GM18909 (cell line): Measurements from ENCODE around the gene NEDD4L.

Experiments used
- ATAC-seq: cut with Tn5 transposase; IDR thresholded peaks from one replicate; pipeline ENCODE4 v1.9.1; 2021; ENCODE audit warnings: mild to moderate bottlenecking; ENCODE audit not compliant: unreplicated experiment, poor library complexity

The NEDD4L gene

DNA sequence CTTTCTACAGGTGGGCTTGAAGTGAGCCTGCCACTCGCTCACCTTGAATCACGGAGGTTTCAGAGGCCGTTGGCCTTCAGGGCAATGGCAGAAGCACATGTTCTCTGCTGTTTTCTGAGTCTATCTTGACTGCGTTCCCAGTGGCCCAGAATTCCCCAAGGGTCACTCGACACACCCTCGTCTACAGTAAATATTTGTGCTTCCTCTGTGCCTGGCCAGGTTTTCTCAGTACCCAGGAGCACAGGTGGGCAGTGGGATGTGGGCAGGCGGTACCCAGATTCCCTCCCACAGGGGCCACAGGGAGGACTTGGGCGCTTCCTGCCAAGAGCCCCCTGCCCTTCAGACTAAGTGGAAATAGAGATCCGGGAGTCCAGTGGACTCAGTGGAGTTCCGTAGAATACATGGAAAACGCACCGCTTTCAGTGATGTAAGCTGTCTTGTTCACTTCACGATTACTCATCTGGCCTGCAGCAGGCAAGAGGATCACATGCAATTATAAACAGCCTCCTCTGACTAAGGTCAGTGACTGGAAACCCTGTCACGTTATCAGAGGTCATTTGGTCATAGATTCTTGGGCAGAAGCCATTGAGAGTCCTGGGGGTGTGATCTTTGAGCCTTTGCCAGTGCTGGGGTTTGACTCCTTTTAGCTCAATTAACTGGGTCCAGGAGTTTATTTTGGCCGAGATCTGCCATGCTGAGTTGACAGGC lies 179.8 kb downstream of the NEDD4L start:
- no peak for ATAC-seq

DNA sequence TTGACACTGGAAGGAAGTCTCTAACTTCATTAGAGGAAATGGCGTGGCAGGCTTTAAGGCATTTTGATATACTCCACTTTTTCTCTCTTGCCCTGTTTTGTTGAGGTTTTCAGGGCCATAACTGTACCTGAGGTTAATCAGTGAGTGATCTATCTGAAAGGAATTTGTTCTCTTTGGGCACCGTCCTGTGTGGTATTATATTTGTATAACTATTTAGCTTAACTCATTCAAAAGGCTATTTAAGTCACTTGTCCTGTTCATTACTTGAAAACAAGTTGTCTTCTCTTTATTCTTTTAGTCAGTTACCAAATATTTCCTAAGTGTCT lies 180.4 kb downstream of the NEDD4L start:
- ATAC-seq: no peak

DNA sequence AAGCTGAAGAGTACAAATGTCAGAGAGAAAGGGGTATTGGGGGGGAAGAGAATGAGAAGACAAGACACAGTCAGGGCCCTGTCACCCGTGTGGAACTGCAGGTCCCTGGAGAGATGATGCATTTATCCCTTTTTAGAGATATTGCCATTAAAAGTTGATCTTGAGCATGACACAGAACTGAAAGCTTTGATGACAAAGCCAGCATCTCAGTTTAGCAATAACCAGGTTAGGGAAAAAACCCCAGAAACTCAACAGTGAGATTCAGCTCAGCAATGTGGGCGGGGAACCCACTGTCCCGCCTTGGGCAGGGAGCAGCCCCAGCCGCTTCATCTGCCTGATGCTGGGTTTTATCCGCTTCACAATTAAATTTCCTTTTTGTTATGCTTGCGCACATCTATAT lies 181.1 kb downstream of the NEDD4L start:
- ATAC-seq: peak; percentile 92

DNA sequence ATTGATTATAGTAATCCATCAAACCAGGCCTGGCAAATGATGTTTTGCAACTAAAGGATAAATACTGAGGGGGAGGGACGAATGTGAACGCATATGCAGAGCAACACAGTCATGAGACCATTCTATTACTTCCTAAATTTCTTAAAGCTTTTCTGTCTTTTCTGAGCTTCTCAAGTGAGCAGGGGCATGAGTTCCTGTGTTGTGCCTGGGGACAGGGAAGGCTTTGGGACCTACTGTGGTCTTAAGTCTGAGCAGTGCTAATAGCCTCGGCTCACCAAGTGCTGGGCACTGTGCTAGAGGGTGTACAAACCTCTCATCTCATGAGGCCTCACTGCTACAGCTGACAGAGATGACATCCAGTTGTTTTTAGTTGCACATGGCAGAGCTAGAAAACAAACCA lies 182.4 kb downstream of the NEDD4L start:
- ATAC-seq: no peak

DNA sequence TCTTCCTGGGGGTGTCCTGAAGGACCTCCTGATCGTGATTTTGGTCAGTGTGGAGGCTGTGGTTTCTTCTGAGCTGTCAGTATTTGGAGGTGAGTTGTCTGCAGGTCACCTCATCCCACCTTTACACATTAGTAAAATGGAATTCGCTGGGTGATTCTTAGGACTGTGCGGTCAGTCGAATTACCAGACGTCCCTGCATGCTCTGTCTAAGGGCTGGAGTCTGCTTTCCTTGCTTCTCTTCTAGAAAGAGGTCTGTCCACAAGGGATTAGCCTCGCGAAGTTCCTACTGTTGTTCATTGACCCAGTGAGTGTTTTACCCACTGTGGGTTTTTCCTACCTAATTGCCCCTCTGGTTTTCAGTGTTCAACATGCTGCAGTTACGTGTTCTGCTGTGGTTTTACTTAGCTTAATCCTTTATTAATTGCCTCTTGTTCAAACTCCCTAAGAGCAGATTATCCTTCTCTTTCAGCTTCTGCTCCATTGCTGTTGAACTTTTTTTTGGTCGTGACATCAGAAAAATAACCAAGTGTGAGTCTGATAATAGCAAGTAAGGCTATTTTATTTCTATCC lies 183.4 kb downstream of the NEDD4L start:
- no peak for ATAC-seq

DNA sequence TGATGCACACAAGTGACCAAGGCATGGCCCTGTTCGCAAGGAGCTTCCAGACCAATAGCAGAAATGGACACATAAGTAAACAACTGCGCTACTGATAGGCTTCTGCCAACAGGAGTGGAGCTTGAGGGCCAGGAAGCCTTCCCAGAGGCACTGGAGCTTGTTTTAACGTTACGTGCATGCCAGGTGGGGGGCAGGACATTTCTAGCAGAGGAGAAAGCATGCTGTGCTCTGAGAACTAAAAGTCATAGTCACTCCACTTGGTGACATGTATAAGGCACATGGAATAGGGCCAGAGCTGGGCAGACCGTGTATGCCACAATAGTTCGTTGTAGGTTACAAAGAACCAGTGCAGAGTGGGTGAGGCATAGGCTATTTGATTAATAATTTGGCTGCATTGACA lies 184.2 kb downstream of the NEDD4L start:
- no peak for ATAC-seq

DNA sequence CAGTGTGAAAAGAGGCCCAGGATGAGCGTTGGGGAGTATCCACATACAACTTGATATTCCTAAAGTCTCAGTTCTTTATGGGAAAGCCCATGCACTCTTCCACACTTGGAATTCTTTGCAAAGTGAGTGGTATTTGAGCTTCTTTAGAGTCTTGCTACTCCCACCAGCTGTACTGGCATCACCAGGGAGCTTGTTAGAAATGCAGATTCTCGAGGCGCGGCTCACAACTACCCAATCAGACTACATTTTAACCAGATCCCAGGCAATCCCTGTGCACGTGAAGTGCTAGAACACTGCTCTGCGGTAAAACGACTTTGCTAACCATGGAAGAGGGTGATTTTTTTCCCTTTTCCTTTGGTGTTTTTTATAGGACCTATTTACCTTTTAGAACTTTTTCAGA lies 184.7 kb downstream of the NEDD4L start:
- no peak for ATAC-seq

DNA sequence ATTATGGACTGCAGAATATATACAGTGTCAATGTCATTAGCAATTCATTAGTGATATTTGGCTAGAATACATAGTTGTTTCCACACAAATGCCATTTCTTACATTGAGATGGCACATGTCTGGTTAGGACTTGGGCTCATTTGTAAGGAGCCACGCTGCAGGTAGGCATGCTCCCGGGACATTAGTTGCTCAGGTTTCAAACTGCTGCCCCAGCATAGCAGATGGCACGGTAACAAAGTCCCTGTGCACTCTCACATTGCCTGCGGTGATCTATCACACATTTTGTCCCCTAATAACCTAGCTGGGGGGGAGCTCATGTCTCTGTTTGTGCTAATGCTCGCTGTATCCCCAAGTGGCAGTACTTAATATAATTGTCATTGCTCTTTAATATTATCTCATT lies 185.1 kb downstream of the NEDD4L start:
- no peak for ATAC-seq

DNA sequence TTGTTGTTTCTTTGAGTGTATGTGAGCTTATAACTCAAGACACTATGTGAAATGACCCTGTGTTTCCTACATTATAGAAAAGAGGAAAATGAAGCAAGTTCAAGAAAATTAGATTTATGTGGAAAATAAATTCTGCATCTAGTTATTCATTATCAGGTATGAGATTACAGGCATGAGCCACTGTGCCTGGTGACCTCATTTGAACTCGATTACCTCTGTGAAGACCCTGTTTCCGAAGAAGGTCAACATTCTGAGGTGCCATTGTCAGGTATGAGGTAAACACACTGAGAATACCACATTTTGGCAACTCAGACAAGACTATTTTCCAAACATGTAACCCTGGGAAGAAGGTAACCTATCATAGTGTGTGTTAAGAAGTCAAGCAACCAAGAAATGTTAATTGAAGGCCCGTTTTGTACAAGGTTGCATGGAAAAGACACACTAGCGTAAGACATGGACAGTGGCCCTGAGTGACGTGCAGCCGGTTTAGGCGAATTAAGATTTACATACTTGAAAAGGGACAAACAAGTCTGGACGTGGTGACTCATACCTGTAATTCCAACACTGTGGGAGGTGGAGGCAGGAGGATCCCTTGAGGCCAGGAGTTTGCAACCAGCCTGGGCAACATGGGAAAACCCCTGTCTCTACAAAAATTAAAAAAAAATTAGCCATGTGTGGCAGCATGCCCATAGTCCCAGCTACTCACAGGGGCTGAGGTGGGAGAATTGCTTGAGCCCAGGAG lies 186.6 kb downstream of the NEDD4L start:
- peak; percentile 55 for ATAC-seq

DNA sequence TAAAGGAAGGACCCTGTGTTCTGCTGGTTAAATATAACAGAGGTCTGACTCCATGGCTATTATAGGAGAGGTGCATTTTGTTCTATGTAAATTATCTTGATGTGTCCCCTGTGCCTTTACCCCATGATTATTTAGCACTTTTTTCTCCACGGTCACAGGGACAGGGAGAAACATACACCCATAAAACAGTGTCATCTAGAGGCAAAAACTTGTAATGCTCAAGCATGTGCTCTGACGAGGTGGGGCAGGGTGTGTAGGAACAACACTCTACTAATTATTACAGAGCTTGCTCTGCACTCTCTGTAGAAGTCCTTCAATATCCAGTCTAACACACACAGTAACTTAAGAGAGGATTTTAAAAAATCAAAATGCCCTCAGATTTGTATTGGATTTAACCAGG lies 187.9 kb downstream of the NEDD4L start:
- no peak for ATAC-seq

DNA sequence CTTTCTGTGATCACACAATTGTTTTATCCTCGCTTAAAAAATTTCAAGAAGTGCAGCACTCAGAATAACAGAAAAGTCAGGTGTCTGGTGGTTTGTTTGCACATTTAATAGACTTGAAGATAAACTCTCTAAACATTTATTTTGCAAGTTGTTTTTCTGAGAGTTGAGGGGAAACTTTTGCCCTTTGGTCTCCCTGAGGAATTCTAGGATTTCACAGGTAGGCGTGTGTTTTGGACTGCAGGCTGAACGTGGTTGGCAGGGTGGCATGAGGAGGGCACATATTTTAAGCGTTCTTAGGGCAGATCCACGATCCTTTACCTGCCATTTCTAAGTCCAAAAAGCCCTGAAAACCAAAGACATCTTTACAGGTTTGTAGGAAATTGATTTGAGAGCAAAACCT lies 188.6 kb downstream of the NEDD4L start:
- no peak for ATAC-seq

DNA sequence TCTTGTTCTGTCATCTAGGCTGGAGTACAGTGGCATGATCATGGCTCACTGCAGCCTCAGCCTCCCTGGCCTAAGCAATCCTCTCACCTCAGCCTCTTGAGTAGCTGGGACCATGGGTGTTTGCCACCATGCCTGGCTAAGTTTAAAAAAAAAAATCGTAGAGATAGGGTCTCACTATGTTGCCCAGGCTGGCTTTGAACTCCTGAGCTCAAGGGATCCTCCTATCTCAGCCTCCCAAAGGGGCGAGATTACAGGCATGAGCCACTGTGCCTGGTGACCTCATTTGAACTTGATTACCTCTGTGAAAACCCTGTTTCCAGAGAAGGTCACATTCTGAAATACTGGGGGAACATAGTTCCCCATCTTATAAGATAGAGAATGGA lies 190.3 kb downstream of the NEDD4L start:
- ATAC-seq: no peak

DNA sequence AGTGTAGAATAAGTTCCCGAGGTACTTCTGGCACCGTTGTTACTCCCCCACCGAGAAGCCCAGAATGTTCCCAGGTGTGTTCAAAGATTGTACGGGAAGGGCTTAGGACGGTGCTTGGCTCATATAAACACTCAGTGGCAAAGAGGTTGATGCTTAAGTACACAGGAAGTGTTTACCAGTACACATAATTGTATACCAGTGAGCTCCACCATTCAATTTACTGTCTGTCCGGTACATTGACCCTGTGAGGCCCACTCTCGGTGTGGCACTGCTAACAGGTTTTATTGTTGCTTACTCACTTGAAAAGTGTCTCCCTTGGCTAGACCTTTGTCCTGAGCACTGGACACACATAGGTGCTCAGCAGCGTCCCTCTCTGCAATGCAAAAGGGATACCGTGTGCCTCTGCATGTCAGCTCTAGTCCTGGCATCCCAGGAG lies 191.0 kb downstream of the NEDD4L start:
- no peak for ATAC-seq

DNA sequence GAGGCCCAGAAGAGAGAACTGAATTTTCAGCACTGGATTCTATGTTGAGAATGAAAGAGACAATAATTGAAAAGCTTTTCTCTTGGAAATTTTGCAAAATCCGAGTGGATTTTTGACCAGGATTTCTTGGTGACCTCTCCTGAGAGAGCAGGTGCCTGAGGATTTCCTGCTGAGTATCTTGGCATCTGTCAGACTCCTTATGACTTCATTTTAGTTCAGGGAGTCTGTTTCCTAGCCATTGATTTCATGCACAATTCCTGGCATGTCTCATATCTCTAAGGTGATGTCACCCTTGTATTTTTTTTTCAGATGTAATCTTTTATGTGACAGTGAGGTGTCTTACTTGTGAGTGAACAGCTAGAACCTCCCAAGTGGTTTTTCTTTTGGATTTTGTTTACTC lies 195.9 kb downstream of the NEDD4L start:
- ATAC-seq: no peak

DNA sequence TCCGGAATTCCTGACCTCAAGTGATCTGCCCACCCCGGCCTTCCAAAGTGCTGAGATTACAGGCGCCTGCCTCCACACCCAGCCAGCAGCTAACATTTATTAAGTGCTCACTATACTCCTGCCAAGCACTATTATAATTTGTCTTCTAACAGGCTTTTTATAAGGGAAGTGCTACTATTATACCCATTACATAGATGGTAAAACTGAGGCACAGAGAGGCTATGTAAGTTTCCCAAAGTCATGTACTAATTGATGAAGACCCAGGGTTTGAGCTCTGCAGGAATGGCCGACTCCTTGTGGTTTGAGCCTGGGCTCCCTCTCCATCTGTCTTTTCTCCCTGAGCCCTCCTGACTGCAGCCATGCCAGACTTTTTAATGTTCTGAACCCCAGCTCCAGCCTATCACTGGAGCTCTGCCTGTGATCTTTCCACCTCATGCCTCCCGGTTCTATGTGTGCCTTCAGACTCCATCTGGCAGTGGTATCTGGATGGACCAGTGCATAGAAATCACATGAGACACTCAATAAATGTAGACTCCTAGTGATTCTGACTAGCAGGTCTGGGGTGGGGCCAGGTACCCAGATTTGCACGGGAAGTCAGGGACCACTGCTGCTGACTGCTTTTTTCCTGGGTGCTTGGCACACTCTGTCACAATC lies 197.1 kb downstream of the NEDD4L start:
- ATAC-seq: no peak

DNA sequence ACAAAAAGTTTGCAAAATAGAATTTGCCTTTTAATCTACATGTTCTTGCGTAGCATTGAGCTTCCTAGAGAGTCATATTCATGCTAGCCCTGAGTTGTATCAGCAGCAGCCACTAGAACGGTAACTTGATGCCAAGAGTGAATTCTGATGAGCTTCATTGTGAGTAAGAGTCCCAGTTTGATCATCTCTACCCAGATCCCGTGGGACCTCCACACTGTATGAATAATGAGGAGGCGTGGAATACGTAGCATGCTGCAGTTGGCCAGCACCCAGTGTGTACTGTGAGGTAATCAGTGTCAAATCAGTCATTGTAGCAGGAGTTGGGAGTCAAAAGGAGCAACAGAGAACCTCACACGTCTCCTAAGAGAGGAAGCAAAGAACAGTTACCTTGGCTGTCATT lies 197.9 kb downstream of the NEDD4L start:
- ATAC-seq: no peak

DNA sequence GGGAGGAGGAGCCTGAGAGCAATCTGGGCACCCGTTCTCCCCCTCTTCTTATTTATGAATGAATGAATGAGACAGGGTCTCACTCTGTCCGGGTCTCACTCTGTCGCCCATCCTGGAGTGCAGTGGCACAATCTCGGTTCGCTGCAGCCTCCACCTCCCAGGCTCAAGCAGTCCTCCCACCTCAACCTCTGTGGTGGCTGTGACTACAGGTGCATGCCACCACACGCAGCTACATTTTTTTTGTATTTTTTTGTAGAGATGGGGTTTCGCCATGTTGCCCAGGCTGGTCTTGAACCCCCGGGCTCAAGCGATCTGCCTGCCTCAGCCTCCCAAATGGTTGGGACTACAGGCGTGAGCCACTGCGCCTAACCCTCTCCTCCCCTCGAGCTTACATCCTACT lies 198.4 kb downstream of the NEDD4L start:
- no peak for ATAC-seq

DNA sequence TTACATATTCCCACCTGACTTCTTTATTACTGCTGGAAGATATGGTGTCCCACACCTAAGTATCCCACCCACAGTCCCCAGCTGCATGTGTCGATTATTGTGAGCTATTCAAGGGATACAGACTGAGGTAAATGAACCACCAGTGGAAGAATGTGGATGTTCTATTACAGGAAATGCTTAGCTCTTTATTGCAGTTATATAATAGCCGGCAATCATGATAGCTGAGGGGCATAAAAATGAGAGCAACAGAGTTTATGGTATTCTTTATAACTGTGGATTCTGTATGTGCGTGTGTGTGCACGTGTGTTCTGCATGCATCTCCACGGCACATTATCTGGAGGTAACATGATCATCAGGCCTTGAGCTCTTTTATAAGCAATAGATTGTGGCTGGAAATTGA lies 198.9 kb downstream of the NEDD4L start:
- ATAC-seq: no peak

DNA sequence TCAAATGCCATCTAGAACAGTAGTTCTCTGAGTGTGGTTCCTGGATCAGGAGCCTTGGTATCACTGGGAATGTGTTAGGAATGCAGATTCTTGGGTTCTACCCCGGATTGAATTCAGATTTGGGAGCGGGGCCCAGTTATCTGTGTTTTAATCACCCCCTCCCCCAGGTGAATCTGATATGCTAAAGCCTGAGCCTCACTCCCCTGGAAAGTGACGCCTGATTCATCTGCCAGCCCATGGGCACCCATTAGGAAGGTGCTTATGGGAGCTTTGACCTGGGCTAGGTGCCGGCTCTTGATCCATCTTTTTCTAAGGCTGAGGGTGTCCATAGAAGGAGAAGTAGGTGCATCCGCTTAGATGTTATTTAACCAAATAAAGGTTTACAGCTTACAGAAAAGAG lies 199.4 kb downstream of the NEDD4L start:
- ATAC-seq: no peak

DNA sequence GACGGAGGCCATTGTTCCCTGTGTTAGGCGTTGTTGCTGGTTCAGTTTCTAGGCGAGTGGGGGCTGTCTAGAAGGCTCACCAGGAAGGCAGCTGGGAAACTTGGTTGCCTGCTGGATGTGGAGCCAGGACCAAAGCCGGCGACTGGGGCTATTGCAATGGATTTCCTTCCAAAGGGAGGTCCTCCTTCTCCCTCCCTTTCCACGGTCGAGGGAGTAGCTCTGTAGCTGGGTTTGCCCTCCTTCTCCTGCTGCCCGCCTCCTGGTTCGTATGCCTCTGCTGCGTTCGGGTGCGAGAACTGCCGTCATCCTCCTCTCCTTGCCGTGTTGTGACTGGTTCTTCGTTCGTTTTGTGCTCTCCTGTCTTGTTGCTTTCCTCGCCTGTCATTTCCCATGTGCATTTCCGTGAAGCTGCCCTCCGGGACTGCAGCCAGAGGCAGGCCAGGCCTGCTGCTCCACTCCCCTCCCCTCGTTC lies 203.4 kb downstream of the NEDD4L start:
- no peak for ATAC-seq

DNA sequence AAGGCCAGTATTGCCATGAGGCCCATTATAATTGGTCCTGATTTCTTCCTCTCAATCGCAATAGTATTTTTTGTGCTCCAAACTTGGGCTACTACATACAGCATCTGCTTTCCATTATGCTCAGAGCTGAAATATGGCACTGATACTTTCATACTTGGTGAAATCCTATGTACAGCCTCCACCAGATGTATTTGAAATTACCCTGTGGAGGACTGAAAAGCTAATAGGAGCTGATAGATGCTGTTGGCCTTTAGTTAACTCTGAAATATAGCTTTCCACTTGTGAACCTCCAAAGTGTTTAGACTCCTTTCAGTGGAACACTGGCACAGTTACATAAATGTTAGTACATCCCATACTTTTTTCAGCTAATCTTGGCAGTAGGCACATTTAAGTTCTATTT lies 205.7 kb downstream of the NEDD4L start:
- no peak for ATAC-seq
